CD14-positive monocyte (primary cell): Measurements from ENCODE around the gene C1QTNF3. TPM values are rescaled to one million over a fixed set of nuclear protein-coding genes. Genes with fewer than 3 reads are reported as not detected.
A peak's percentile ranks its signal among the peaks of the same experiment; 100 is the strongest.
"Not testable (repeated sequence)": the region's sequence is repeated elsewhere in the genome, so short reads cannot be mapped to it uniquely, and the experiment has no call there.

Experiments used
- DNase-seq, 3 donors: peaks; one replicate each; pipeline ENCODE4 v3.0.0-alpha.2; 2011 to 2022
- H2AFZ ChIP-seq: 2 replicates; pipeline ENCODE4 v1.6.0; 2012; ENCODE audit warnings: mild to moderate bottlenecking, low read depth, low read length, inconsistent platforms; ENCODE audit not compliant: insufficient read depth, poor library complexity, severe bottlenecking
- H3K27ac ChIP-seq, 2 donors: 1 replicate in 1 of 2; 2 replicates in 1 of 2; pipeline ENCODE4 v1.5.1; 2012 to 2013; ENCODE audit warnings: low read length in 2 of 2, control low read depth in 1 of 2, inconsistent platforms in 1 of 2, low read depth in 1 of 2, mild to moderate bottlenecking in 1 of 2
- H3K27me3 ChIP-seq, 2 donors: one replicate each; pipeline versions ENCODE4 v1.6.0 to v1.6.1; 2011 to 2013; ENCODE audit warnings: low read length in 2 of 2; ENCODE audit not compliant: control insufficient read depth in 2 of 2, insufficient read depth in 2 of 2
- H3K36me3 ChIP-seq, 2 donors: replicated peaks in 1 of 2; 1 replicate in 1 of 2; 2 replicates in 1 of 2; pipeline versions ENCODE4 v1.5.1 to v1.6.1; 2012 to 2013; ENCODE audit warnings: low read length in 2 of 2, control low read depth in 1 of 2, inconsistent platforms in 1 of 2, mild to moderate bottlenecking in 1 of 2; ENCODE audit not compliant: insufficient read depth in 2 of 2, control insufficient read depth in 1 of 2
- H3K4me1 ChIP-seq, 2 donors: 1 replicate in 1 of 2; 2 replicates in 1 of 2; pipeline versions ENCODE4 v1.5.1 to v1.6.1; 2012 to 2013; ENCODE audit warnings: low read length in 2 of 2, control low read depth in 1 of 2, inconsistent platforms in 1 of 2, mild to moderate bottlenecking in 1 of 2, moderate library complexity in 1 of 2; ENCODE audit not compliant: insufficient read depth in 2 of 2, control insufficient read depth in 1 of 2
- H3K4me2 ChIP-seq: replicated peaks from 2 replicates; pipeline ENCODE3; 2012; ENCODE audit warnings: low read length, moderate library complexity, mild to moderate bottlenecking; ENCODE audit not compliant: poor library complexity, severe bottlenecking; ENCODE audit errors: extremely low read depth
- H3K4me3 ChIP-seq, 3 experiments: fragments of 200-600 bp in 1 of 3; sonication (generic) in 1 of 3; replicated peaks in 1 of 3; 1 replicate in 2 of 3; 2 replicates in 1 of 3; pipeline ENCODE4 v1.5.1; 2011 to 2013; ENCODE audit warnings: low read length in 3 of 3, mild to moderate bottlenecking in 3 of 3, control low read depth in 2 of 3, low read depth in 2 of 3, inconsistent platforms in 1 of 3, moderate library complexity in 1 of 3
- H3K79me2 ChIP-seq: 2 replicates; pipeline ENCODE4 v1.6.0; 2012; ENCODE audit warnings: mild to moderate bottlenecking, control low read depth, inconsistent platforms, low read length, moderate library complexity; ENCODE audit not compliant: insufficient read depth
- H3K9ac ChIP-seq: 2 replicates; pipeline ENCODE4 v1.6.0; 2017; ENCODE audit warnings: low read length, mild to moderate bottlenecking; ENCODE audit not compliant: insufficient read depth, poor library complexity, severe bottlenecking
- H3K9me3 ChIP-seq, 2 donors: replicated peaks in 1 of 2; 1 replicate in 1 of 2; 2 replicates in 1 of 2; pipeline versions ENCODE4 v1.5.1 to v1.6.1; 2012 to 2013; ENCODE audit warnings: low read length in 2 of 2, control low read depth in 1 of 2; ENCODE audit not compliant: control insufficient read depth in 1 of 2, insufficient read depth in 1 of 2
- H4K20me1 ChIP-seq: 2 replicates; pipeline ENCODE4 v1.6.0; 2012; ENCODE audit warnings: mild to moderate bottlenecking, low read length, control low read depth, moderate library complexity; ENCODE audit not compliant: insufficient read depth
- H3K27ac Mint-ChIP-seq, 7 donors: one replicate each; pipeline ENCODE4 v1.8.0; 2020; ENCODE audit warnings: mild to moderate bottlenecking in 7 of 7, mixed read lengths in 7 of 7, moderate library complexity in 6 of 7, inconsistent platforms in 2 of 7
- H3K27me3 Mint-ChIP-seq, 3 donors: one replicate each; pipeline ENCODE4 v1.8.0; 2021 to 2022; ENCODE audit warnings: low read depth in 3 of 3, mild to moderate bottlenecking in 3 of 3, mixed read lengths in 3 of 3, moderate library complexity in 3 of 3, inconsistent platforms in 1 of 3
- H3K36me3 Mint-ChIP-seq, 2 donors: one replicate each; pipeline ENCODE4 v1.8.0; 2020; ENCODE audit warnings: mixed read lengths in 2 of 2, inconsistent platforms in 1 of 2, mild to moderate bottlenecking in 1 of 2
- H3K4me1 Mint-ChIP-seq: one replicate; pipeline ENCODE4 v1.8.0; 2020; ENCODE audit warnings: mild to moderate bottlenecking, mixed read lengths
- H3K4me3 Mint-ChIP-seq, 2 donors: one replicate each; pipeline ENCODE4 v1.8.0; 2020; ENCODE audit warnings: mild to moderate bottlenecking in 2 of 2, mixed read lengths in 2 of 2, moderate library complexity in 1 of 2
- H3K9me3 Mint-ChIP-seq, 7 donors: one replicate each; pipeline ENCODE4 v1.8.0; 2020 to 2022; ENCODE audit warnings: mixed read lengths in 7 of 7, mild to moderate bottlenecking in 6 of 7, moderate library complexity in 6 of 7, inconsistent platforms in 2 of 7
- WGBS: methylation state at CpG from one replicate; pipeline ENCODE4 v1.1.5; 2013; ENCODE audit warnings: missing lambda C conversion rate; ENCODE audit not compliant: insufficient coverage; 5-methylcytosine and 5-hydroxymethylcytosine counted together
- intact Hi-C, 2 donors: fragments of 100-400 bp; cut with micrococcal nuclease; formaldehyde crosslinking; loops; one replicate each; pipeline versions ENCODE4 v1.15.0 to v1.15.1; 2023
- polyA plus RNA-seq, 3 donors: library from polyadenylated mRNA; depleted of rRNA in 1 of 3; unstranded in 2 of 3; stranded (reverse) in 1 of 3; fragments of 300-500 nt in 2 of 3; fragments of >200 nt in 1 of 3; fragmentation: Illumina TruSeq in 2 of 3; gene quantifications; 1 replicate in 2 of 3; 2 replicates in 1 of 3; pipeline ENCODE4 v1.2.3, GENCODE V29; 2012 to 2021

Gene C1QTNF3
- polyA plus RNA-seq, 3 donors: 1.5 TPM; not detected in 2

DNA sequence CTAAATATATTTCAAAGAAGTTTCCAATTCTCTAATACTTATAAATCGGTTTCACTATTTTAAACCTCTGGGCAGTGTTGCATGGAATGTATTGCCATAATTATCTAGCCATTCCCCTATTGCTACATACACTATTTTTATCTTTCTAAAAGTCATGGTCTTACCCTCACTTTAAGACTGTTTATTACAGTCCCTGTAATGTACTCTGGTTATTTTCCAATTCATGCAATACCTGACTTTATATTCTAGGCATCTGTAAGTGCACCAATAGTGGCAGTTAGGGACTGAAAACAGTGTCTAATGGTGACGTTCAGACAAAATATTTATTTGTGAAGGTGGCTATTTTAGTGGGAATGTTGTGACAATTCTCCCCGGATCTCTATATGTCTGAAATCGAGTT is 40.9 kb upstream of the C1QTNF3 start:
- H3K9me3 ChIP-seq, intact Hi-C loops, H3K9ac ChIP-seq, H3K4me3 Mint-ChIP-seq, H3K4me3 ChIP-seq, H3K79me2 ChIP-seq, H3K27me3 ChIP-seq, H3K27ac ChIP-seq, H3K4me1 Mint-ChIP-seq, H4K20me1 ChIP-seq, H3K9me3 Mint-ChIP-seq, H3K4me1 ChIP-seq, H3K36me3 ChIP-seq, H3K4me2 ChIP-seq, H3K36me3 Mint-ChIP-seq, DNase-seq, H2AFZ ChIP-seq, H3K27ac Mint-ChIP-seq, H3K27me3 Mint-ChIP-seq: not testable (repeated sequence)
- WGBS: no CpG with 5 or more reads among the region's 4 CpGs

DNA sequence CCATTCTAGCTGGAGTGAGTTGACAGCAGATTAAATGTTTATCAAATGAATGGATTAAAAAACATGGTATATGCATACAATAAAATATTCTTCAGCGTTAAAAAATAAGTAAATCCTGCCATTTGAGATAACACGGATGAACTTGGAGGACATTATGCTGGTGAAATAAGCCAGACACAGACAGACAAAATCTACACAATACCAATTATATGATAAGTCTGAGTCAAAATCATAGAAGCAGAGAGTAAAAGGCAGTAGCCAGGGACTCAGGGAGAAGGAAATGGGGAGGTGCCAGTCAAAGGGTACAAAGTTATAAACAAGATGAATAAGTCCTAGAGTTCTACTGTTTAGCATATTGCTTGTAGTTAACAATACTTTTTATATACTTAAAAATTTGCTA is 36.5 kb upstream of the C1QTNF3 start:
- H3K4me3 ChIP-seq, H3K4me1 Mint-ChIP-seq, H4K20me1 ChIP-seq, H3K4me2 ChIP-seq, H3K36me3 Mint-ChIP-seq, H3K4me3 Mint-ChIP-seq, H3K9me3 Mint-ChIP-seq, H3K9ac ChIP-seq, H3K36me3 ChIP-seq, H3K9me3 ChIP-seq, H3K27me3 ChIP-seq, H3K27me3 Mint-ChIP-seq, H3K27ac Mint-ChIP-seq, intact Hi-C loops, H3K4me1 ChIP-seq, DNase-seq, H2AFZ ChIP-seq, H3K27ac ChIP-seq, H3K79me2 ChIP-seq: not testable (repeated sequence)
- WGBS: no CpG with 5 or more reads among the region's 2 CpGs

DNA sequence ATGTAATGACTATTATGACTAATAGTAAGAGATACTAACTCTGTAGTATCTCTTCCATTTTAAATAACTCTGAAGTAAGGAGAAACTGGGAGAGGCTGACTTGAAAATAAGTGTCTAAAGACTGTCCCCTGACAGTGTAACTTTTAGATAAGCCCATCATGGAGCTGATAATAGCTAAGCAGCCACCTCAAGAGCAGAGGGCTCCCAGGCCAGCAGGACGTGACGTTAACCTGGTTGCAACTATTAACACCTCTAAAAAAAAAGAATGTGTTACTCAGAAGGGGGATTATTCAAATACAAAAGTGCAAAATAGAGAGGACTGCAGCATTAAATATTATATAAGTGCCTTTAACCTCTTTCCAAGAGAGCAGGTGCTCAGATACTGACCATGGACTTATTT is 34.6 kb upstream of the C1QTNF3 start:
- intact Hi-C loops, H3K36me3 Mint-ChIP-seq, H2AFZ ChIP-seq, H3K9me3 ChIP-seq, H3K36me3 ChIP-seq, H3K4me1 Mint-ChIP-seq, H3K27me3 Mint-ChIP-seq, H3K27ac Mint-ChIP-seq, H3K79me2 ChIP-seq, H3K9me3 Mint-ChIP-seq, H3K9ac ChIP-seq, H4K20me1 ChIP-seq, H3K27me3 ChIP-seq, H3K4me2 ChIP-seq, H3K4me1 ChIP-seq, H3K27ac ChIP-seq, DNase-seq, H3K4me3 Mint-ChIP-seq, H3K4me3 ChIP-seq: not testable (repeated sequence)
- no CpG with 5 or more reads among the region's 2 CpGs for WGBS

DNA sequence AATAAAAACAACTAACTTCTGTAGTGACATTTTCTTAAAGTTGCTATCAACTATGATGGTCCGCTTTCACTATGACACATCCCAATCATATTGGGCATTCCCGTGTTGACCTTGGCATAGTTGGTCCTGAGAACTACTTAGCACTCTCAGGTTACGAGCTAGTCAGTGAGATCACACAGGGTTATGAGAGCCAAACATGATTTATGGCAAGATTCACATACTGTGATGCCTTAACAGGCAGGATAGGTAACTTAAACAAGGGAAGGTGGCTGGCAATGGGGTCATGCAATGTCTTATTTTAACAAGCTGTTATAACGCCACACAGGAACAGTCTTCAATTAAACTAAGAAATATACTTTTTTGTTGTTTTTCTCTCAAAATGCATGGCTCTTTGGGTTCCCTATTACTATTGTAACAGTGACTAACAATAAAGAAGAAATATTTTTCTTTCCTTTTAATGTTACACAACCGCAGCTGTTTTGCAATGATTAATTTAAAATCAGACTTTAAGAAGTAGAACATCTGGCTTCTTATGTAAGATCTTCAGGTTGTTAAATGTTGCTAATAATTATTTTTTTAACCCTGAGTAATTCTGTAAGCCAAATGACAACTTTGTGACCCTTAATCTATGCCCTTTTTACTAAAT is 33.8 kb upstream of the C1QTNF3 start:
- intact Hi-C loops, H3K4me3 ChIP-seq, H2AFZ ChIP-seq, H3K9me3 Mint-ChIP-seq, H3K27me3 ChIP-seq, H3K4me1 ChIP-seq, H3K27ac ChIP-seq, H3K36me3 Mint-ChIP-seq, H3K4me3 Mint-ChIP-seq, H3K79me2 ChIP-seq, H3K27me3 Mint-ChIP-seq, H3K4me1 Mint-ChIP-seq, H4K20me1 ChIP-seq, H3K4me2 ChIP-seq, H3K9ac ChIP-seq, H3K36me3 ChIP-seq, H3K9me3 ChIP-seq, H3K27ac Mint-ChIP-seq: not testable (repeated sequence)
- DNase-seq: peak in 1 of 3 donors; percentile 3
- WGBS: no CpG with 5 or more reads among the region's 5 CpGs
